Suprapubic skin (tissue), 4 donors: Measurements from ENCODE around the gene ESF1. TPM values are rescaled to one million over a fixed set of nuclear protein-coding genes. Genes with fewer than 3 reads are reported as not detected.

ENCODE experiments used
- DNase-seq, 2 donors: peaks; one replicate each; pipeline ENCODE4 v3.0.0-alpha.2; 2019; ENCODE audit warnings: low spot score in 2 of 2
- H3K27ac ChIP-seq: fragments of 200-600 bp; sonication (generic); one replicate; pipeline ENCODE4 v1.5.1; 2019
- H3K27me3 ChIP-seq: fragments of 200-600 bp; sonication (generic); one replicate; pipeline ENCODE4 v1.5.1; 2019
- H3K36me3 ChIP-seq: fragments of 200-600 bp; sonication (generic); one replicate; pipeline ENCODE4 v1.5.1; 2019
- H3K4me1 ChIP-seq: fragments of 200-600 bp; sonication (generic); one replicate; pipeline ENCODE4 v1.5.1; 2019
- H3K4me3 ChIP-seq: fragments of 200-600 bp; sonication (generic); one replicate; pipeline ENCODE4 v1.5.1; 2019; ENCODE audit warnings: mild to moderate bottlenecking
- H3K9me3 ChIP-seq: fragments of 200-600 bp; sonication (generic); one replicate; pipeline ENCODE4 v1.5.1; 2019
- EP300 ChIP-seq: sonication (generic); formaldehyde crosslinking; IDR thresholded peaks from one replicate; pipeline ENCODE4 v1.6.1; 2017; ENCODE audit warnings: antibody characterized with exemption
- POLR2A ChIP-seq, 2 donors: fragments of 450-650 bp; IDR thresholded peaks; one replicate each; pipeline ENCODE4 v1.6.1; 2017; ENCODE audit warnings: antibody characterized with exemption in 2 of 2, mild to moderate bottlenecking in 2 of 2, moderate library complexity in 2 of 2
- POLR2AphosphoS5 ChIP-seq, 3 donors: sonication (generic); formaldehyde crosslinking; IDR thresholded peaks; one replicate each; pipeline ENCODE4 v1.6.1; 2017; ENCODE audit warnings: antibody characterized with exemption in 3 of 3
- WGBS: methylation state at CpG from one replicate; pipeline ENCODE4 v1.1.5; 2018; 5-methylcytosine and 5-hydroxymethylcytosine counted together
- total RNA-seq, 4 donors: library from RNA; depleted of rRNA; stranded (reverse); fragments of >200 nt; gene quantifications; one replicate each; pipeline ENCODE4 v1.1.0, GENCODE V29; 2016
- TF ChIP-seq, protein P1 (sequence below), 2 donors: fragments of 200-600 bp in 1 of 2; fragments of 450-650 bp in 1 of 2; sonication (generic) in 1 of 2; IDR thresholded peaks; one replicate each; pipeline ENCODE4 v1.5.1; 2016 to 2019; ENCODE audit warnings: antibody characterized with exemption in 2 of 2, mild to moderate bottlenecking in 1 of 2, moderate library complexity in 1 of 2

ESF1 gene
- total RNA-seq, 4 donors from 2014 or later = 9.0 to 20.4 (median 10.9) TPM

DNA sequence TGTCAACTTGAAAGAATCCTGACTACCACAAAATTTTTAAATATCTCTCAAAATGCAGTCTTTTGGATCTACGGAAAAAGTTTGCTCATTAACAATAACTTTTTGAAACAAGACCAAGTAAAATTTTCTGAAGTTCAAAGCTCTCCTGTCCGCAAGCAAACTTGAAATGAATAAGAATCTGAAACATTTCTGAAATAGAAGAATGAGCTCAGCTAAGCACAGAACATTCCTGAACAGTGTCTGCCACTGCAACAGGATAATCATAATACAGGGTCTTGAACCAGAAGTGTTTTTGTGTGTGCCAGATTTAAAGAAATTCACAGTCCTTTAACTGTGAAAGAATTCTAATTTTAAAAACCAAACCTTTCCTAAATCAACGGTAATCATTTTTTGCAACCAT lies 96.9 kb downstream of the ESF1 start:
- no peaks in the 10 kb centered on the region for H3K9me3 ChIP-seq
- TF ChIP-seq, protein P1, sequence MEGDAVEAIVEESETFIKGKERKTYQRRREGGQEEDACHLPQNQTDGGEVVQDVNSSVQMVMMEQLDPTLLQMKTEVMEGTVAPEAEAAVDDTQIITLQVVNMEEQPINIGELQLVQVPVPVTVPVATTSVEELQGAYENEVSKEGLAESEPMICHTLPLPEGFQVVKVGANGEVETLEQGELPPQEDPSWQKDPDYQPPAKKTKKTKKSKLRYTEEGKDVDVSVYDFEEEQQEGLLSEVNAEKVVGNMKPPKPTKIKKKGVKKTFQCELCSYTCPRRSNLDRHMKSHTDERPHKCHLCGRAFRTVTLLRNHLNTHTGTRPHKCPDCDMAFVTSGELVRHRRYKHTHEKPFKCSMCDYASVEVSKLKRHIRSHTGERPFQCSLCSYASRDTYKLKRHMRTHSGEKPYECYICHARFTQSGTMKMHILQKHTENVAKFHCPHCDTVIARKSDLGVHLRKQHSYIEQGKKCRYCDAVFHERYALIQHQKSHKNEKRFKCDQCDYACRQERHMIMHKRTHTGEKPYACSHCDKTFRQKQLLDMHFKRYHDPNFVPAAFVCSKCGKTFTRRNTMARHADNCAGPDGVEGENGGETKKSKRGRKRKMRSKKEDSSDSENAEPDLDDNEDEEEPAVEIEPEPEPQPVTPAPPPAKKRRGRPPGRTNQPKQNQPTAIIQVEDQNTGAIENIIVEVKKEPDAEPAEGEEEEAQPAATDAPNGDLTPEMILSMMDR (IDR thresholded peaks at IDR 0.05) = no peak
- no peak for TF ChIP-seq POLR2AphosphoS5 (IDR thresholded peaks at IDR 0.05)
- TF ChIP-seq POLR2A (IDR thresholded peaks at IDR 0.05) = no peak
- TF ChIP-seq EP300 = no peak
- H3K27me3 ChIP-seq = no peaks in the 10 kb centered on the region
- 64% methylated on average over 3 of the region's 3 CpGs for WGBS
- no peak for DNase-seq
- no peak overlapping the region for H3K27ac ChIP-seq
- no peaks in the 10 kb centered on the region for H3K36me3 ChIP-seq
- no peaks in the 10 kb centered on the region for H3K4me1 ChIP-seq
- no peak overlapping the region for H3K4me3 ChIP-seq

DNA sequence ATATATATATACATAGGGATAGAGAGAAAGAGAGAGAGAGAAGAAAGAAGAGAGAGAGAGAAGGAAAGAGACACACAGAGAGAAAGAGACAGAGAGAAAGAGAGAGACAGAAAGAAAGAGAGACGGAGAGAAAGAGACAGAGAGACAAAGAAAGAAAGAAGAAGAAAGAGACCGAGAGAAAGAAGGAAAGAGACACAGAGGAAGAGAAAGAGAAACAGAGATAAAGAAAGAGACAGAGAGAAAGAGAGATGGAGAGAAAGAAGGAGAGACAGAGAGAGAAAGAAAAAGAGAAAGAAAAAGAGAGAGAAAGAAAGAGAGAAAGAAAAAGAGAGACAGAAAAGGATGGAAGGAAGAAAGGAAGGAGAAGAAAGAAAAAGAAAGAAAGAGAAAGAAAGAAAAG lies 99.1 kb downstream of the ESF1 start:
- no peak for TF ChIP-seq EP300
- TF ChIP-seq POLR2A (IDR thresholded peaks at IDR 0.05) = no peak
- TF ChIP-seq, protein P1 (IDR thresholded peaks at IDR 0.05) = no peak
- no peak for TF ChIP-seq POLR2AphosphoS5 (IDR thresholded peaks at IDR 0.05)
- Histone ChIP-seq H3K27me3 (no peaks in the 10 kb centered on the region), H3K27ac (no peak overlapping the region), H3K4me3 (no peak overlapping the region), H3K4me1 (no peaks in the 10 kb centered on the region), H3K9me3 (no peaks in the 10 kb centered on the region), H3K36me3 (no peaks in the 10 kb centered on the region)
- DNase-seq = no peak
- 86% methylated on average over 2 of the region's 2 CpGs for WGBS

- H3K4me3 ChIP-seq = no peak overlapping the region
- no peaks in the 10 kb centered on the region for H3K27me3 ChIP-seq
- no peak overlapping the region for H3K27ac ChIP-seq
- H3K36me3 ChIP-seq = no peaks in the 10 kb centered on the region
- no peaks in the 10 kb centered on the region for H3K4me1 ChIP-seq
- DNase-seq = no peak
- WGBS = 63% methylated on average over 5 of the region's 5 CpGs
- H3K9me3 ChIP-seq = no peaks in the 10 kb centered on the region
- TF ChIP-seq, protein P1 (IDR thresholded peaks at IDR 0.05) = no peak
- TF ChIP-seq EP300 = no peak
- TF ChIP-seq POLR2AphosphoS5 (IDR thresholded peaks at IDR 0.05) = no peak
- no peak for TF ChIP-seq POLR2A (IDR thresholded peaks at IDR 0.05)
These were observed 100.0 kb downstream of the ESF1 start for GRCh38 chr20:13684566-13685222.

DNA sequence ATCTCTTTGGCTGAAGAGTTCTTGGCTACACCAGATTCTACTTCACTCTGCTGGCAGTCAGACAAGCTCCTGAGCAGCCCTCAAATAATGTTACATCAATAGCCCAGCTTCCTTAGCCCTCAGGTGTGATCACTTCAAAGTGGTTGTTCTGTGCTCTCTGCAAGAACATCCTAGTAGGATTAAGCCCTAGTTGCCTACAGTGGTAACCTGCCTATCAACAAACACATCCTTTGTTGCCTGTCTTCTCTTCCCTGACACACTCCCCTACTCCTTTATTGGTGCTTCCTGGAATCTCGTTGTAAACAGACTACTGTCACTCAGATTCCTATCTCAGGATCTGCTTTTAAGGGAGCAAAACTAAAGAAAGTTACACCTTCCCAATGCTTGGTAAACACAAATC lies 100.9 kb downstream of the ESF1 start:
- TF ChIP-seq POLR2A (IDR thresholded peaks at IDR 0.05) (no peak), EP300 (no peak), POLR2AphosphoS5 (IDR thresholded peaks at IDR 0.05) (no peak)
- TF ChIP-seq, protein P1 (IDR thresholded peaks at IDR 0.05) = no peak
- Histone ChIP-seq H3K4me1 (no peaks in the 10 kb centered on the region), H3K9me3 (no peaks in the 10 kb centered on the region), H3K4me3 (no peak overlapping the region), H3K27ac (no peak overlapping the region), H3K27me3 (no peaks in the 10 kb centered on the region), H3K36me3 (no peaks in the 10 kb centered on the region)
- WGBS = 24% methylated on average over 1 of the region's 1 CpG
- DNase-seq = no peak

DNA sequence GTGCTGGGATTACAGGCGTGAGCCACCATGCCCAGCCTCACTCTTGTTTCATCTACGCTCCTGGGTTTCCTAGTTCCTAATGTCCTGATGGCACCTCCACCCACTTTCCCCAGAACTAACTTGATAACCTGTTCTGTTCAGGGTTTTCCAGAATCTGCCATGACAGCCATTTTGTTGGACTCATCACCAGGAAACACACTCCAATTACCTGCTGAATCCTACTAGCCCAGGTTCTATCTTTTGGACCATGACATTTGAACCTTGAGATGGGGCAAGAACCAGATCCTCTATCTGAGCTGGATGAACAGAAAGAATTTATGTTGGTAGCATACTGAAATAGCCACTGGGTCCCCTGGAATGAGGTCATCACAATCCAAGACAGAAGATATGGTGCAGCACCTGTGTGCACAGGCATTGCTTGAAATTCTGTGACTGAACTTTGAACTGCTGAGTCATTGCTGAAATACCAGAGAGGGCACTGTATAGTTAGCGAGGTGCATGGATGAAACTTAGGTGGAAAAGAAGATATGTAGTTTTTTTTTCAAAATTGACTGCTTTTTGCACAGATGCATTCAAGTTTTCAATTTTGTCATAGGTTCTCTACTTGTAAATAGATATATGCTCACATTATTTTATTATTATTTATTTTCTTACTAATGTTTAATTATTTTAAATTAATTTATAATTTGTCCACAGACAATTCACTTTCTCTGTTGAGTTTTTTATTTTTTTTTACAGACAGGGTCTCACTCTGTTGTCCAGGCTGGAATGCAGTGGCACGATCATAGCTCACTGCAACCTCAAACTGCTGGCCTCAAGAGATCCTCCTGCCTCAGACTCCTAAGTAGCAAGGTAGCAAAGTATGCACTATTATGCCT lies 103.2 kb downstream of the ESF1 start:
- Histone ChIP-seq H3K4me3 (no peak overlapping the region), H3K36me3 (no peaks in the 10 kb centered on the region), H3K27ac (no peak overlapping the region), H3K4me1 (no peaks in the 10 kb centered on the region), H3K9me3 (no peaks in the 10 kb centered on the region), H3K27me3 (no peaks in the 10 kb centered on the region)
- DNase-seq = no peak
- TF ChIP-seq, protein P1 (IDR thresholded peaks at IDR 0.05) = no peak
- TF ChIP-seq POLR2A (IDR thresholded peaks at IDR 0.05) (no peak), POLR2AphosphoS5 (IDR thresholded peaks at IDR 0.05) (no peak), EP300 (no peak)
- WGBS = 71% methylated on average over 4 of the region's 4 CpGs
